Endothelial cell of umbilical vein (primary cell): Measurements from ENCODE around the gene FBXO21. TPM values are rescaled to one million over a fixed set of nuclear protein-coding genes. Genes with fewer than 3 reads are reported as not detected.

Experiments
- BruUV-seq: library from RNA; stranded (reverse); fragments of 400-500 nt; replicated peaks from 2 replicates; lab custom pipeline; 2021; lab: Mats Ljungman, UMichigan
- CTCF ChIA-PET: fragments of 300-600, 350-600 bp; sonication (Branson Sonifier 250); formaldehyde crosslinking; loops from one replicate; lab custom pipeline; 2021; ENCODE audit warnings: antibody characterized with exemption, inconsistent platforms; lab: Charles Lee
- POLR2A ChIA-PET: fragments of 300-600, 350-600 bp; sonication (Branson Sonifier 250); formaldehyde crosslinking; loops from one replicate; lab custom pipeline; 2021; ENCODE audit warnings: antibody characterized with exemption, inconsistent platforms; lab: Charles Lee
- DNase-seq: peaks from one replicate; pipeline ENCODE4 v3.0.0-alpha.2; 2011; ENCODE audit warnings: low read depth, low spot score
- FAIRE-seq: peaks from 2 replicates; lab custom pipeline; 2011; peaks lifted over from hg19 to GRCh38; lab: Jason Lieb, UNC
- H2AFZ ChIP-seq: 2 replicates; pipeline ENCODE4 v1.6.0; 2012; ENCODE audit warnings: low read depth, low read length, control low read depth, inconsistent platforms
- H3K27ac ChIP-seq: 2 replicates; pipeline ENCODE4 v1.5.1; 2011; ENCODE audit warnings: low read depth, mild to moderate bottlenecking, control low read depth, low read length, moderate library complexity; ENCODE audit not compliant: insufficient read depth
- H3K27me3 ChIP-seq, 2 experiments: 2 replicates each; pipeline versions ENCODE4 v1.6.0 to v1.6.1; 2011; ENCODE audit warnings: low read length in 2 of 2, mixed read lengths in 1 of 2; ENCODE audit not compliant: control insufficient read depth in 2 of 2, insufficient read depth in 2 of 2
- H3K36me3 ChIP-seq, 2 experiments: 2 replicates in 1 of 2; 3 replicates in 1 of 2; pipeline ENCODE4 v1.5.1; 2011; ENCODE audit warnings: low read length in 2 of 2, mild to moderate bottlenecking in 1 of 2, moderate library complexity in 1 of 2; ENCODE audit not compliant: control insufficient read depth in 2 of 2, insufficient read depth in 2 of 2; ENCODE audit errors: extremely low read depth in 1 of 2
- H3K4me1 ChIP-seq: 3 replicates; pipeline ENCODE4 v1.5.1; 2011; ENCODE audit warnings: mild to moderate bottlenecking, low read length; ENCODE audit not compliant: control insufficient read depth, insufficient read depth; ENCODE audit errors: extremely low read depth
- H3K4me2 ChIP-seq: 2 replicates; pipeline ENCODE4 v1.6.1; 2011; ENCODE audit warnings: low read length, control low read depth, mixed read lengths; ENCODE audit not compliant: insufficient read depth
- H3K4me3 ChIP-seq, 3 experiments: fragments of 200-600 bp in 1 of 3; sonication (generic), shearing (Covaris generic) in 1 of 3; replicated peaks in 1 of 3; 2 replicates each; pipeline ENCODE4 v1.5.1; 2011 to 2016; ENCODE audit warnings: control low read depth in 3 of 3, low read length in 3 of 3, mild to moderate bottlenecking in 2 of 3, inconsistent platforms in 1 of 3, low read depth in 1 of 3, moderate library complexity in 1 of 3; ENCODE audit not compliant: insufficient read depth in 1 of 3
- H3K79me2 ChIP-seq: 2 replicates; pipeline ENCODE4 v1.6.0; 2012; ENCODE audit warnings: low read length, inconsistent platforms; ENCODE audit not compliant: control insufficient read depth, insufficient read depth
- H3K9ac ChIP-seq: replicated peaks from 2 replicates; pipeline ENCODE3; 2011; ENCODE audit warnings: low read length, control low read depth; ENCODE audit not compliant: insufficient read depth; ENCODE audit errors: extremely low read depth
- H3K9me1 ChIP-seq: replicated peaks from 3 replicates; pipeline ENCODE4 v1.6.0; 2011; ENCODE audit warnings: mild to moderate bottlenecking, low read length; ENCODE audit not compliant: control insufficient read depth, insufficient read depth; ENCODE audit errors: extremely low read depth
- H3K9me3 ChIP-seq: replicated peaks from 2 replicates; pipeline ENCODE4 v1.5.1; 2012; ENCODE audit warnings: low read length, inconsistent platforms; ENCODE audit not compliant: control insufficient read depth, insufficient read depth
- H4K20me1 ChIP-seq: replicated peaks from 2 replicates; pipeline ENCODE3; 2011; ENCODE audit warnings: mild to moderate bottlenecking, low read length; ENCODE audit not compliant: control insufficient read depth, insufficient read depth; ENCODE audit errors: extremely low read depth
- CTCF ChIP-seq, 2 donors: IDR thresholded peaks; 1 replicate in 1 of 2; 2 replicates in 1 of 2; pipeline ENCODE4 v1.5.1; 2011; ENCODE audit warnings: low read length in 2 of 2, mild to moderate bottlenecking in 2 of 2, moderate library complexity in 2 of 2, control low read depth in 1 of 2, inconsistent platforms in 1 of 2, low read depth in 1 of 2; ENCODE audit not compliant: insufficient read depth in 1 of 2; ENCODE audit errors: extremely low read depth in 1 of 2
- EZH2 ChIP-seq: IDR thresholded peaks from 2 replicates; pipeline ENCODE4 v1.6.1; 2012; ENCODE audit warnings: borderline replicate concordance, low read depth, mild to moderate bottlenecking, moderate library complexity, low read length, inconsistent platforms; ENCODE audit not compliant: severe bottlenecking
- FOS ChIP-seq: IDR thresholded peaks from 2 replicates; pipeline ENCODE4 v1.6.1; 2011; ENCODE audit warnings: mild to moderate bottlenecking, low read length, moderate library complexity, borderline replicate concordance; ENCODE audit not compliant: insufficient read depth
- GATA2 ChIP-seq: IDR thresholded peaks from 2 replicates; pipeline ENCODE4 v1.7.0; 2011; ENCODE audit warnings: low read depth, mild to moderate bottlenecking, moderate library complexity, mixed read lengths, low read length; ENCODE audit not compliant: insufficient read length, insufficient read depth
- JUN ChIP-seq: IDR thresholded peaks from 2 replicates; pipeline ENCODE4 v1.6.1; 2011; ENCODE audit warnings: borderline replicate concordance, low read depth; ENCODE audit not compliant: insufficient read length, insufficient read depth
- MAX ChIP-seq: IDR thresholded peaks from 2 replicates; pipeline ENCODE4 v1.6.1; 2011; ENCODE audit not compliant: insufficient read depth, insufficient read length
- MYC ChIP-seq: IDR thresholded peaks from one replicate; pipeline ENCODE4 v1.6.1; 2011; ENCODE audit warnings: mild to moderate bottlenecking, low read depth, low read length
- POLR2A ChIP-seq: IDR thresholded peaks from 2 replicates; pipeline ENCODE4 v1.6.1; 2012; ENCODE audit warnings: low read depth, mild to moderate bottlenecking, control low read depth, low read length
- POLR2AphosphoS5 ChIP-seq: IDR thresholded peaks from 2 replicates; pipeline ENCODE4 v1.6.1; 2012; ENCODE audit warnings: low read depth, mild to moderate bottlenecking, control low read depth, low read length, moderate library complexity; ENCODE audit not compliant: insufficient read depth
- dilution Hi-C: fragments of 300-500 bp; cut with MboI; formaldehyde crosslinking; loops from one replicate; pipeline ENCODE4 v1.15.0; 2019; ENCODE audit warnings: low sequenced_read_pairs; ENCODE audit not compliant: extremely low pct_ligation_motif_present
- intact Hi-C: fragments of 100-400 bp; cut with micrococcal nuclease; formaldehyde crosslinking; loops from one replicate; pipeline ENCODE4 v1.10.0; 2022
- polyA plus RNA-seq, 4 experiments: library from polyadenylated mRNA; depleted of rRNA in 3 of 4; stranded (reverse) in 3 of 4; unstranded in 1 of 4; fragments of >200 nt; gene quantifications; 2 replicates each; pipeline versions ENCODE4 v1.2.1 to v1.2.3, GENCODE V29; 2011 to 2012; ENCODE audit warnings: missing spikeins in 1 of 4
- total RNA-seq: library from RNA; stranded (reverse); gene quantifications from 2 replicates; pipeline ENCODE4 v1.2.3, GENCODE V29; 2021

The FBXO21 gene
- total and polyA plus RNA-seq, 2 donors (not counting 3 experiments of a cell fraction or from before 2014, with no cell fraction given) = 41.6 to 66.7 TPM

GRCh38 chr12:117097159-117097558 is 93.1 kb downstream of the FBXO21 start:
- no TSS peak for BruUV-seq
- Histone ChIP-seq H3K27ac (no peak overlapping the region), H3K27me3 (peaks cover 39 to 45% of the 10 kb centered on the region in 2 experiments), H2AFZ (no peak overlapping the region), H3K4me3 (no peak overlapping the region), H3K4me1 (no peaks in the 10 kb centered on the region), H3K36me3 (no peaks in the 10 kb centered on the region), H3K9me1 (no peaks in the 10 kb centered on the region), H3K79me2 (no peaks in the 10 kb centered on the region), H3K9ac (no peak overlapping the region), H3K4me2 (no peak overlapping the region), H4K20me1 (no peaks in the 10 kb centered on the region), H3K9me3 (no peaks in the 10 kb centered on the region)
- FAIRE-seq (no peak), DNase-seq (no peak)
- TF ChIP-seq FOS = no peak
- TF ChIP-seq JUN = no peak
- TF ChIP-seq MYC = no peak
- no peak for TF ChIP-seq EZH2
- TF ChIP-seq POLR2A = no peak
- TF ChIP-seq CTCF (IDR thresholded peaks at IDR 0.05; ENCODE audit: extremely low read depth in 1 of 2, insufficient read depth in 1 of 2, low read depth in 1 of 2, low read length in 2 of 2) = no peak
- TF ChIP-seq GATA2 = no peak
- TF ChIP-seq POLR2AphosphoS5 = no peak
- TF ChIP-seq MAX = no peak
- dilution Hi-C loops = no loop called here
- POLR2A ChIA-PET = no interaction called here
- intact Hi-C loops = no loop called here
- CTCF ChIA-PET = interaction anchor here (1.3 kb wide), 1 partner anchor 23 kb away, joined by 3 read pairs; no protein-coding TSS in a partner anchor
